ENCODE results near the gene PLCH1.

The PLCH1 gene

GRCh38 chr3:155491696-155492095 is 253.2 kb downstream of the PLCH1 start:
- no peak for TF ChIP-seq CTCF (IDR thresholded peaks at IDR 0.05; ENCODE audit: borderline replicate concordance, insufficient read depth, low read depth, low read length)
- H3K4me3 ChIP-seq (ENCODE audit: low read depth, low read length): no peak overlapping the region

GRCh38 chr3:155488671-155489070 is 256.2 kb downstream of the PLCH1 start:
- no peak for TF ChIP-seq CTCF (IDR thresholded peaks at IDR 0.05; ENCODE audit: borderline replicate concordance, insufficient read depth, low read depth, low read length)
- no peak overlapping the region for H3K4me3 ChIP-seq (ENCODE audit: low read depth, low read length)

- TF ChIP-seq CTCF (IDR thresholded peaks at IDR 0.05; ENCODE audit: borderline replicate concordance, insufficient read depth, low read depth, low read length): no peak
- H3K4me3 ChIP-seq (ENCODE audit: low read depth, low read length): no peak overlapping the region
Measured at GRCh38 chr3:155485897-155486296, 259.0 kb downstream of the PLCH1 start.

- no peak overlapping the region for H3K4me3 ChIP-seq (ENCODE audit: low read depth, low read length)
- no peak for TF ChIP-seq CTCF (IDR thresholded peaks at IDR 0.05; ENCODE audit: borderline replicate concordance, insufficient read depth, low read depth, low read length)
Measured at GRCh38 chr3:155481591-155481990, 263.3 kb downstream of the PLCH1 start.

- no peak overlapping the region for H3K4me3 ChIP-seq (ENCODE audit: low read depth, low read length)
- no peak for TF ChIP-seq CTCF (IDR thresholded peaks at IDR 0.05; ENCODE audit: borderline replicate concordance, insufficient read depth, low read depth, low read length)
Measured at GRCh38 chr3:155481089-155481488, 263.8 kb downstream of the PLCH1 start.

- H3K4me3 ChIP-seq (ENCODE audit: low read depth, low read length): no peak overlapping the region
- no peak for TF ChIP-seq CTCF (IDR thresholded peaks at IDR 0.05; ENCODE audit: borderline replicate concordance, insufficient read depth, low read depth, low read length)
Measured at GRCh38 chr3:155465664-155466063, 279.2 kb downstream of the PLCH1 start.

- no peak for TF ChIP-seq CTCF (IDR thresholded peaks at IDR 0.05; ENCODE audit: borderline replicate concordance, insufficient read depth, low read depth, low read length)
- H3K4me3 ChIP-seq (ENCODE audit: low read depth, low read length): no peak overlapping the region
Measured at GRCh38 chr3:155462672-155463071, 282.2 kb downstream of the PLCH1 start.

Measured in GM12875 (cell line).